ENCODE measurements around the gene NKX2-3. TPM values are rescaled to one million over a fixed set of nuclear protein-coding genes. Genes with fewer than 3 reads are reported as not detected.

Gene NKX2-3
- total and polyA plus RNA-seq, 9 of the 15 experiments (the other 6 are each of a cell fraction or from before 2014, with no cell fraction given): not detected

DNA sequence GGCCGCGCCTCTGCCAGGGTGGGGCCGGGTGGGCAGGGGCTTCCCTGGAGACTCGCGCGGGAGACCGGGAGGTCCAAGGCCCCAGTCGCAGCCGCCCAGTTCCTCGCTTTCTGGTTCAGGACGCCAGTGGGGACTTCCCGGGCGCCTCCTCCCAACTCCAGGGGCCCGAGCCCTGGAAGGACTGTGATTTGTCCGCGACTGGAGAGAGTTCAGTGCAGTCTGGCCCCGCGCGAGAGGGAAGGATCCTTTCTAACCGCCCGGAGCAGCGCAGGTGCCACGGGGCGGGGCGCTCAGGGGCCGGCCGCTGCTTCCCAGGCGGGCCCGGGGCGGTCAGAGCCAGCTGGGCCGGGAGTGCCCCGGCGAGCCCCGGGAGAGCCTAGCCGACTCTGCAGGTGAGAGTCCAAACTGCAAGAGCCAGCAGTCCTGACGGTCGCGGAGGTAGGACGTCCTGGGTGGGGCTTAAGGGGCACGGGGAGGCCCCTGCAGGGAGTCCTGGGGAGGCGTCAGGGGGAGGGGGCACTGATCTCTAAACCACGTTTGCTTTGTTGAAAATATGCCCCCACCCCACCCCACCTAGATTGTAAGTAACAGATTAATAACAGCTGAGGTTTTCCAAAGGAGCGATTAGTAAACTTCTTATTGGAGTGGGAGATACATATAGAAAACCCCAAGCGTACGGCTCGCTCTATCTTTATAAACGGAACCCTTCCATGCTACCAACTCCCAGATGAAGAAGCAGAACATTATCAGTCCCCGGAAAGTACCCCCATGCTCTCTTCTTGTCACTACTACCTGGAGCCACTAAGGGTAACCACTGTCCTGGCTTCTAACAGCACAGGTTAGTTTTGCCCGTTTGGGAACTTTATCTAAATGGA lies 8.2 kb downstream of the NKX2-3 start:
- no peaks in the 10 kb centered on the region for H3K36me3 ChIP-seq (ENCODE audit: control insufficient read depth, insufficient read depth, low read length)
- no peak overlapping the region for H3K4me2 ChIP-seq (ENCODE audit: insufficient read depth, low read length)
- 9% methylated on average over 21 of the region's 49 CpGs for WGBS (ENCODE audit: insufficient coverage, low coverage, missing lambda C conversion rate)
- no peak overlapping the region for H3K9ac ChIP-seq (ENCODE audit: insufficient read depth in 1 of 2, low read depth in 2 of 2, low read length in 2 of 2)
- ATAC-seq: no peak; the same call in 2 of the 3 replicates
- H3K9me1 ChIP-seq (ENCODE audit: control insufficient read depth, insufficient read depth, low read length): no peaks in the 10 kb centered on the region
- no peaks in the 10 kb centered on the region for H3K9me3 ChIP-seq (replicated peaks; ENCODE audit: control insufficient read depth, insufficient read depth, low read depth, low read length)
- in situ Hi-C loops (cut with MboI) (no loop called here), intact Hi-C loops (cut with micrococcal nuclease) (no loop called here)
- no peak overlapping the region for H2AFZ ChIP-seq (ENCODE audit: low read depth, low read length)
- H3K4me3 ChIP-seq: no peak overlapping the region
- ChIA-PET POLR2A (no interaction called here), CTCF (ENCODE audit: low intra/inter-chr PET ratio) (no interaction called here)
- no peak overlapping the region for H3K27ac ChIP-seq (ENCODE audit: extremely low read depth, low read depth, low read length)
- no peak for FAIRE-seq
- no peak for DNase-seq (ENCODE audit: extremely low read depth in 1 of 4, low spot score in 3 of 4)
- no peaks in the 10 kb centered on the region for H4K20me1 ChIP-seq (replicated peaks; ENCODE audit: control insufficient read depth, insufficient read depth, low read length)
- H3K4me1 ChIP-seq (replicated peaks in 1 of 2; ENCODE audit: control insufficient read depth in 2 of 2, insufficient read depth in 2 of 2, low read length in 2 of 2): peaks cover 0 to 8% of the 10 kb centered on the region in 2 experiments; a peak in 1 of 5 replicates
- peaks cover 3 to 40% of the 10 kb centered on the region in 2 experiments; a peak in 4 of 5 replicates for H3K27me3 ChIP-seq (ENCODE audit: control insufficient read depth in 2 of 2, insufficient read depth in 2 of 2, low read length in 2 of 2)
- BruUV-seq (replicated peaks): no TSS peak
- no peaks in the 10 kb centered on the region for H3K79me2 ChIP-seq (ENCODE audit: control insufficient read depth, insufficient read depth, low read length)
- TF ChIP-seq NFIC (IDR thresholded peaks at IDR 0.05) (no peak), RNF219 (CRISPR knock-in tag; IDR thresholded peaks at IDR 0.05) (no peak), ZBTB12 (CRISPR knock-in tag; IDR thresholded peaks at IDR 0.05) (no peak), TCF7L2 (IDR thresholded peaks at IDR 0.05; ENCODE audit: low read depth, low read length) (no peak), DNMT1 (IDR thresholded peaks at IDR 0.05) (no peak), RBM34 (IDR thresholded peaks at IDR 0.05; ENCODE audit: borderline replicate concordance, insufficient read depth, low read length) (no peak), CREB5 (CRISPR knock-in tag; IDR thresholded peaks at IDR 0.05) (no peak), ZNF507 (tag; conservative IDR thresholded peaks at IDR 0.05) (no peak), BDP1 (IDR thresholded peaks at IDR 0.05; ENCODE audit: insufficient read depth, insufficient read length) (no peak), FOXK2 (conservative IDR thresholded peaks at IDR 0.05 in 1 of 2, IDR thresholded peaks at IDR 0.05 in 1 of 2; ENCODE audit: low read depth in 2 of 2) (no peak), C11orf30 (IDR thresholded peaks at IDR 0.05; ENCODE audit: low read depth) (no peak), ZNF311 (CRISPR knock-in tag; IDR thresholded peaks at IDR 0.05) (no peak), ARHGAP35 (IDR thresholded peaks at IDR 0.05; ENCODE audit: partially characterized antibody) (no peak), ZHX1 (conservative IDR thresholded peaks at IDR 0.05; ENCODE audit: low read length) (no peak), RBM17 (IDR thresholded peaks at IDR 0.05; ENCODE audit: borderline replicate concordance, low read depth, low read length) (no peak)
